ENCODE measurements around the gene CAPZB. TPM values are rescaled to one million over a fixed set of nuclear protein-coding genes. Genes with fewer than 3 reads are reported as not detected.
A peak's percentile ranks its signal among the peaks of the same experiment; 100 is the strongest.

The CAPZB gene
- total and polyA plus RNA-seq, 11 donors = 77.8 to 348 (median 237) TPM

DNA sequence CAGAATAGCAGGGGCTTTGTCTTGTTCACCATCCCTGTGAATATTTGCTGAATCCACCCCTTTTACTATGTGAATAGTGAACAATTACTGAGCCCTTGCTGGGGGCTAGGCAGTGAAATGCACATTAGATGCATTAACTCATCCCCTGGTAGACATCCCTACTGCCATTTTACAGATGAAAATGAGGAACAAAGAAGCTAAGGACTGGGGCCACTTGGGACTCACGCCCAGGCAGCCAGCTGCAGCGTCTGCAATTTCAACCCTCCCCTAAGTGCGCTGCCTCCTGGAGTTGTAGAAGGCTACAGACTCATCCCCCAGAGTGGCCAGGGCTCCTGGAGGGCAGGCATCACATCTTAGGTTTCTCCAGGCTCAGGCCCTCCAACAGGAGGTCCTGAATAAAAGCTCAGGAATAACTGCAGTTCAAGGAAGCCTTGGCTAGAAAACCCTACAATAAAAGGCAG is 31.6 kb downstream of the CAPZB start:
- 50 to 72% (median 59%) methylated on average over 3 of the region's 3 CpGs for WGBS, 4 donors
- Histone ChIP-seq H3K27me3 (no peaks in the 10 kb centered on the region), H3K9me3 (no peaks in the 10 kb centered on the region), H3K27ac (peak overlapping the region in 9 of 12 donors; percentile 22 to 93 (median 61)), H3K4me1 (peaks cover 10 to 100% (median 97%) of the 10 kb centered on the region in 12 donors), H3K4me3 (no peak overlapping the region), H3K36me3 (no peaks in the 10 kb centered on the region)
- TF ChIP-seq CTCF (IDR thresholded peaks at IDR 0.05) (no peak), POLR2A (IDR thresholded peaks at IDR 0.05) (no peak)
- no peak for ATAC-seq
- peak in 1 of 5 donors; percentile 62 for DNase-seq
- intact Hi-C loops (cut with DNase I) = no loop called here

DNA sequence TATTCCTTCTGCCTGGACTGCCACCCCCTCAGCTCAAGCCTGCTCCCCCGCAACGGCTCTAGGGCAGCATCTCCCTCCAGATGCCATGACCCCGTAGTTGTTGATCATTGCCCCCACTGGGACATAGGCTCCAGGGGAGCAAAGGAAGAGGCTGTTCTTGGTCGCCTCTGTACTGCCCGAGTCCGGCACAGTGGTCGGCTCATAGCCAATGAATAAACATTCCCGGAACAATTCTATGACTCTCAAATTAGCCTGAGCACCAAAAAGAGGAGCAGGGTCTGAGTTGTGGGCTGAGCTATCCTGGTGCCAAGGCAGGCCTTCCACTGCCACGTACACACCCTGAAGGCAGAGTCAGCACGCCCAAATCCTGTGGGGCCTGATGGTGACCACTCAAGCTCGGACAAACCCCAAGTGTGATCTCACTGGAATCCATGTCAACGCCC is 33.1 kb downstream of the CAPZB start:
- Histone ChIP-seq H3K36me3 (peaks cover 0 to 5% (median 0%) of the 10 kb centered on the region in 9 donors), H3K4me1 (peaks cover 6 to 100% (median 96%) of the 10 kb centered on the region in 12 donors), H3K9me3 (no peaks in the 10 kb centered on the region), H3K4me3 (no peak overlapping the region), H3K27ac (peak overlapping the region in 11 of 12 donors; percentile 0 to 93 (median 66)), H3K27me3 (no peaks in the 10 kb centered on the region)
- ATAC-seq (peak; percentile 13 to 68 (median 40)), DNase-seq (peak in 2 of 5 donors; percentile 71 to 86)
- 65 to 78% (median 66%) methylated on average over 12 of the region's 12 CpGs for WGBS, 4 donors
- intact Hi-C loops (cut with DNase I) = no loop called here
- TF ChIP-seq POLR2A (IDR thresholded peaks at IDR 0.05) = no peak
- no peak for TF ChIP-seq CTCF (IDR thresholded peaks at IDR 0.05)

- no peak for TF ChIP-seq CTCF (IDR thresholded peaks at IDR 0.05)
- TF ChIP-seq POLR2A (IDR thresholded peaks at IDR 0.05) = no peak
- no peak for DNase-seq
- peaks cover 6 to 100% (median 91%) of the 10 kb centered on the region in 12 donors for H3K4me1 ChIP-seq
Observed at GRCh38 chr1:19450811-19451515, 34.4 kb downstream of the CAPZB start.

GRCh38 chr1:19449454-19450228 is 35.7 kb downstream of the CAPZB start:
- ATAC-seq = no peak
- H3K4me1 ChIP-seq = peaks cover 6 to 100% (median 89%) of the 10 kb centered on the region in 12 donors
- H3K27ac ChIP-seq = peak overlapping the region; percentile 43 to 93 (median 70)
- no peaks in the 10 kb centered on the region for H3K27me3 ChIP-seq
- peaks cover 0 to 5% (median 0%) of the 10 kb centered on the region in 9 donors for H3K36me3 ChIP-seq
- TF ChIP-seq POLR2A (IDR thresholded peaks at IDR 0.05) (no peak), CTCF (IDR thresholded peaks at IDR 0.05) (no peak)
- intact Hi-C loops (cut with DNase I) = loop anchor here in 2 of 10 donors (5.0 to 10.0 kb wide), 2 partner anchors 52 to 55 kb away; no protein-coding TSS in a partner anchor
- H3K4me3 ChIP-seq = no peak overlapping the region
- no peaks in the 10 kb centered on the region for H3K9me3 ChIP-seq
- 81 to 91% (median 87%) methylated on average over 13 of the region's 13 CpGs for WGBS, 4 donors
- DNase-seq = no peak

More at GRCh38 chr1:19450811-19451515, 34.4 kb downstream of the CAPZB start:
- intact Hi-C loops (cut with DNase I) = no loop called here
- ATAC-seq = peak in 2 of 4 donors; percentile 53 to 59
- 61 to 75% (median 63%) methylated on average over 6 of the region's 6 CpGs for WGBS, 4 donors
- Histone ChIP-seq H3K27me3 (no peaks in the 10 kb centered on the region), H3K9me3 (no peaks in the 10 kb centered on the region), H3K36me3 (peaks cover 0 to 5% (median 0%) of the 10 kb centered on the region in 9 donors), H3K27ac (peak overlapping the region; percentile 0 to 93 (median 51)), H3K4me3 (no peak overlapping the region)
